Activated CD8-positive, alpha-beta memory T cell treated with anti-CD3 and anti-CD28 coated beads for 24 hours (primary cell): ENCODE measurements around the gene CPNE5.

Experiments
- DNase-seq: peaks from one replicate; pipeline ENCODE4 v3.0.0-alpha.2; 2020

The CPNE5 gene

DNA sequence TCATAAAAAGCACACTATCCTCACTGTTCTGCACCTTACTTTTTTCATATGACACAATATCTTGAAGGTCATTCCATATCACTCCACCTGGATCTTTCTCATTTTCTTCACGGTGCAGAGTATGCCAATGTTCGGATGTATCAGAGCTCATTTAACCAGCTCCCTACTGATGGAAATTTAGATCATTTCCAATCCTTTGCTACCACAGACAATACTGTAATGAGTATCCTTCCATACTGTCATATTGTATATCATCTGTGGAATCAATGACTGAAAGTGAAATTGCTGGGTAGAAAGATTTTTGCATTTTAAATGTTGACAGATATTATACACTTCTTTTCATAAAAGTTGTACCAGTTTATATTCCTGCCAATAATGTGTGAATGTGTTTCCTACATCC, 143.8 kb downstream of the CPNE5 start:
- DNase-seq, result no peak

- no peak for DNase-seq
These were observed 144.6 kb downstream of the CPNE5 start for GRCh38 chr6:36694616-36695015.

- DNase-seq, result no peak
These were observed 146.2 kb downstream of the CPNE5 start for GRCh38 chr6:36692861-36693702.

DNA sequence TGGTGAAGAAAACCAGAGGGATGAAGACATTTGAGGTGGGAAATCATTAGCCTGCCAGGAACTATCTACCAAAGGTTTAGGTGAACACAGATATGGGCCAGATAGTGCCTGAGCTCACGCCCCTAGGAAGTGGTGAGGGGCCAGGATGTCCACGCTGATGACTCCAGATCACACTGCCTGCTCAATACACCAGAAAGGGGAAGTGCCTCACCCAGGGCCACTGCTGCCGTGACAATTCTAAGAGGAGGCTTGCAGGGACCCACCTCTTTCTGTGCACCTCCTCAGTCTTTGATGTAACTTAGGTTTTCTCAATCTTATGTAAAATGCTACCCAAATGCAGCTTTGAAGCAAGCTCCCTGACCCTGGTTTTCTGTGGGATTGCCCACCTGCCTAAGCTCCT, 147.0 kb downstream of the CPNE5 start:
- DNase-seq, result no peak

- DNase-seq, result no peak
These were observed 147.6 kb downstream of the CPNE5 start for GRCh38 chr6:36691612-36692011.

GRCh38 chr6:36691011-36691410, 148.2 kb downstream of the CPNE5 start:
- no peak for DNase-seq
